Vagina (tissue), 2 donors: ENCODE results near the gene NRG3. TPM values are rescaled to one million over a fixed set of nuclear protein-coding genes. Genes with fewer than 3 reads are reported as not detected.

ENCODE experiments used
- DNase-seq, 2 donors: peaks; one replicate each; pipeline ENCODE4 v3.0.0-alpha.2; 2017; ENCODE audit errors: extremely low spot score in 2 of 2
- H3K27ac ChIP-seq: fragments of 200-600 bp; sonication (generic); one replicate; pipeline ENCODE4 v1.5.1; 2019
- H3K27me3 ChIP-seq: fragments of 200-600 bp; sonication (generic); one replicate; pipeline ENCODE4 v1.5.1; 2019
- H3K36me3 ChIP-seq, 2 donors: fragments of 200-600 bp; sonication (generic); one replicate each; pipeline ENCODE4 v1.5.1; 2017 to 2019
- H3K4me1 ChIP-seq: fragments of 200-600 bp; sonication (generic); one replicate; pipeline ENCODE4 v1.5.1; 2019
- H3K4me3 ChIP-seq, 2 donors: fragments of 200-600 bp; sonication (generic); 1 replicate in 1 of 2; 2 replicates in 1 of 2; pipeline ENCODE4 v1.5.1; 2016 to 2019
- H3K9me3 ChIP-seq: fragments of 200-600 bp; sonication (generic); one replicate; pipeline ENCODE4 v1.5.1; 2019
- CTCF ChIP-seq, 3 experiments: fragments of 450-650 bp in 2 of 3; fragments of 200-600 bp in 1 of 3; sonication (generic) in 1 of 3; IDR thresholded peaks; one replicate each; pipeline ENCODE4 v1.5.1; 2017 to 2019; ENCODE audit warnings: antibody characterized with exemption in 3 of 3, mild to moderate bottlenecking in 2 of 3, moderate library complexity in 2 of 3
- POLR2A ChIP-seq, 2 donors: fragments of 450-650 bp; IDR thresholded peaks; one replicate each; pipeline ENCODE4 v1.6.1; 2017; ENCODE audit warnings: antibody characterized with exemption in 2 of 2, mild to moderate bottlenecking in 2 of 2, moderate library complexity in 2 of 2
- POLR2AphosphoS5 ChIP-seq, 2 donors: sonication (generic); formaldehyde crosslinking; IDR thresholded peaks; one replicate each; pipeline ENCODE4 v1.9.0; 2017; ENCODE audit warnings: antibody characterized with exemption in 2 of 2, mild to moderate bottlenecking in 2 of 2, low read depth in 1 of 2; ENCODE audit not compliant: insufficient read depth in 1 of 2
- intact Hi-C: fragments of 100-400 bp; cut with DNase I; formaldehyde crosslinking; loops from one replicate; pipeline ENCODE4 v1.15.1; 2023
- total RNA-seq: library from RNA; depleted of rRNA; stranded (reverse); fragments of >200 nt; gene quantifications from one replicate; pipeline ENCODE4 v1.2.3, GENCODE V29; 2016

The NRG3 gene
- total RNA-seq, 1 donor from 2014 or later: not detected

DNA sequence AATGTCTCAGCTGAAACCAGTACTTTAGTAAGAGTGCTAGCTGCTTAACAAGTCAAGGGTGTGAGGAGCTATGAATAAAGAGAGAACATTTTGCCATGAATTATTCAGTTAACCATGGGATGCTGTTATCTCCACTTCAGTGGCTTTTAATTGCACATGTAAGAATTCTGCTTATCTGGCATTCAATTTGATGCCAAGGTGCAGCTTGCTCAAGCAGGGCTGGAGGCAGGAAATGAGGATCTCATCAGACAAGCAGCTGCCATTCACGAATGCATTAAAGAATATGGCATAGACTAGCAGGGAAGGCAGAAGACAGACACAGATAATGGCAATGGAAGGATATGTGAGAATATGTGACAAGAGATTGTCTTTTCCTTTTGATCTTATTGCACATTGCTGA lies 697.8 kb downstream of the NRG3 start:
- Histone ChIP-seq H3K4me1 (no peaks in the 10 kb centered on the region), H3K4me3 (no peak overlapping the region), H3K36me3 (no peaks in the 10 kb centered on the region), H3K27ac (no peak overlapping the region), H3K9me3 (no peaks in the 10 kb centered on the region), H3K27me3 (no peaks in the 10 kb centered on the region)
- intact Hi-C loops: no loop called here
- TF ChIP-seq POLR2A (IDR thresholded peaks at IDR 0.05): no peak
- TF ChIP-seq POLR2AphosphoS5 (IDR thresholded peaks at IDR 0.05; ENCODE audit: insufficient read depth in 1 of 2, low read depth in 1 of 2): no peak
- TF ChIP-seq CTCF (IDR thresholded peaks at IDR 0.05): no peak
- DNase-seq: no peak

DNA sequence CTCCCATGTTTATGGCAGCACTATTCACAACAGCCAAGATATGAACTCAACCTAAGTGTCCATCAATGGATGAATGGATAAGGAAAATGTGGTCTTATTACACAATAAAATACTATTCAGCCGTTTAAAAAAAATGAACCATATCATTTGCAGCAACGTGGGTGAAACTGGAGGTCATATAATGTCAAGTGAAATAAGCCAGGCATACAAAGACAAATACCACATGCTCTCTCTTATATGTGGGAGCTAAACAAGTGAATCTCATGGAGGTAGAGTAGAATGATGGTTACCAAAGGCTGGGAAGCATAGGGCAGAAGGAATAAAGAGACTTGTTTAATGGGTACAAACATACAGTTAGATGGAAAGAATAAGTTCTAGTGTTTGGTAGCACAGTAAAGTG lies 699.1 kb downstream of the NRG3 start:
- no peak for TF ChIP-seq POLR2AphosphoS5 (IDR thresholded peaks at IDR 0.05; ENCODE audit: insufficient read depth in 1 of 2, low read depth in 1 of 2)
- no peak for TF ChIP-seq POLR2A (IDR thresholded peaks at IDR 0.05)
- TF ChIP-seq CTCF (IDR thresholded peaks at IDR 0.05): no peak
- Histone ChIP-seq H3K9me3 (no peaks in the 10 kb centered on the region), H3K4me3 (no peak overlapping the region), H3K27ac (no peak overlapping the region), H3K27me3 (no peaks in the 10 kb centered on the region), H3K36me3 (no peaks in the 10 kb centered on the region), H3K4me1 (no peaks in the 10 kb centered on the region)
- intact Hi-C loops: no loop called here
- DNase-seq: no peak

GRCh38 chr10:82575318-82575717 lies 700.3 kb downstream of the NRG3 start:
- Histone ChIP-seq H3K27me3 (no peaks in the 10 kb centered on the region), H3K27ac (no peak overlapping the region), H3K9me3 (no peaks in the 10 kb centered on the region), H3K4me1 (no peaks in the 10 kb centered on the region), H3K36me3 (no peaks in the 10 kb centered on the region), H3K4me3 (no peak overlapping the region)
- no peak for DNase-seq
- TF ChIP-seq POLR2A (IDR thresholded peaks at IDR 0.05) (no peak), CTCF (IDR thresholded peaks at IDR 0.05) (no peak)
- intact Hi-C loops: no loop called here

DNA sequence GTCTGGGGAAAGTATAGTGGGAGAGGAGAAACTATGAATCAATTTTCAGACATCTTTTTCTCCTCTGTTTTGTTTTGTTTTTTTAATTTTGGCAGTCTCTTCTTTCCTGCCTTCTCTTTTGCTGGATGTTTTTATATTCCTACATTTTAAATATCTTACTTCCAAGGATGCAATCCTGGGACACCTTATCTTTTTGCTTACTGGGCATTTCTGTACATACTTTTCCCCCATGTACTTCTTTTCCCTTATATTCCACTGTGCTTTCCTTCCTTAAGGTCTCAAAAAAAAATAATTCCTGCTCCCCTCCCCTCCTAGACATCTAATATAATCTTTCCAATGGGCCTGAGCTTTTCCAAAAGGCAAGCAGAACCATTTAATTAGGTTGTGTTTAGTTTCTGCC lies 701.1 kb downstream of the NRG3 start:
- Histone ChIP-seq H3K4me1 (no peaks in the 10 kb centered on the region), H3K9me3 (no peaks in the 10 kb centered on the region), H3K36me3 (no peaks in the 10 kb centered on the region), H3K4me3 (no peak overlapping the region), H3K27me3 (no peaks in the 10 kb centered on the region), H3K27ac (no peak overlapping the region)
- intact Hi-C loops: no loop called here
- TF ChIP-seq POLR2A (IDR thresholded peaks at IDR 0.05): no peak
- TF ChIP-seq CTCF (IDR thresholded peaks at IDR 0.05): no peak
- TF ChIP-seq POLR2AphosphoS5 (IDR thresholded peaks at IDR 0.05; ENCODE audit: insufficient read depth in 1 of 2, low read depth in 1 of 2): no peak
- no peak for DNase-seq

GRCh38 chr10:82581940-82582339 lies 706.9 kb downstream of the NRG3 start:
- no peaks in the 10 kb centered on the region for H3K36me3 ChIP-seq
- no peak for DNase-seq
- intact Hi-C loops: no loop called here
- TF ChIP-seq POLR2A (IDR thresholded peaks at IDR 0.05) (no peak), CTCF (IDR thresholded peaks at IDR 0.05) (no peak), POLR2AphosphoS5 (IDR thresholded peaks at IDR 0.05; ENCODE audit: insufficient read depth in 1 of 2, low read depth in 1 of 2) (no peak)
- no peak overlapping the region for H3K4me3 ChIP-seq
- no peaks in the 10 kb centered on the region for H3K27me3 ChIP-seq
- no peaks in the 10 kb centered on the region for H3K4me1 ChIP-seq
- no peaks in the 10 kb centered on the region for H3K9me3 ChIP-seq
- no peak overlapping the region for H3K27ac ChIP-seq
